Mucosa of gallbladder (tissue), 1 donor: ENCODE measurements around the gene DDX31. TPM values are rescaled to one million over a fixed set of nuclear protein-coding genes. Genes with fewer than 3 reads are reported as not detected.

Experiments used
- DNase-seq: peaks from one replicate; pipeline ENCODE4 v3.0.0-alpha.2; 2020; ENCODE audit warnings: low spot score
- total RNA-seq: library from RNA; stranded (reverse); gene quantifications from one replicate; pipeline ENCODE4 v1.2.1, GENCODE V29; 2021
- donor health status: DM: no; HTN: no; CAD: no.

Gene DDX31
- total RNA-seq, 1 donor from 2014 or later: 11.3 TPM

DNA sequence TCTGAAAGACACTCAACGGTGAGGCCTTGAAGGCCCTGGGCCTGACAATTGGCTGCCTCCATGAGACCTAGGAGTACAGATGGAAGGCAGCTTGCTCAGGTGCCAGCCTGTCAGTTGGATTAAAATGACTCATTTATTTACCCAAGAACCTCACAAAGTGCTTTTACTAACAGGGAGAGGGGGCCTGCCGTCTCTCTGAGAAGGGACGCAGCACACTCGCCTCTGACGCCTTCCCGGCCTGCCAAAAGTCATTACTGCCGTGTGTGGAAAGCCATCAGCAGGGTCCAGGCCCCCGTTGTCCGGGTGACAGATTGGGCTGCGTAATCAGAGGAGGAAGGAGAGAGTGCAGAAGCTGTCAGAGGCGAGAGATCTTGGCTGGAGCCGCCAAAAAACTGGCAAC lies 32.4 kb downstream of the DDX31 start:
- DNase-seq: no peak

DNA sequence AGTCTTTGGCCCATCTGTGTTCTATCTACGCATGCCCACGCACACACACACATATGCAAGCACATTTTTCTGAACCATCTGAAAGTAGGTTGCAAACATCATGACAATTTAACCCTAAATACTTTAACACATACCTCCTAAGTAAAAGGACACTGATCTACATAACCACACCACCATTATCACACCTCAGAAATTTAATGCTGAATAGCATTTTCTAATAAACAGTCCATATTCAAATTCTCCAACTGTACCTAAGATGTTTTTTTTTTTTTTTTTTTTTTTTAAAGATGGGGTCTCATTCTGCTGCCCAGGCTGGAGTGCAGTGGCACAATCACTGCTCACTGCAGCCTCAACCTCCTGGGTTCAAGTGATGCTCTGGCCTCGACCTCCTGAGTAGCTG lies 35.5 kb downstream of the DDX31 start:
- no peak for DNase-seq

DNA sequence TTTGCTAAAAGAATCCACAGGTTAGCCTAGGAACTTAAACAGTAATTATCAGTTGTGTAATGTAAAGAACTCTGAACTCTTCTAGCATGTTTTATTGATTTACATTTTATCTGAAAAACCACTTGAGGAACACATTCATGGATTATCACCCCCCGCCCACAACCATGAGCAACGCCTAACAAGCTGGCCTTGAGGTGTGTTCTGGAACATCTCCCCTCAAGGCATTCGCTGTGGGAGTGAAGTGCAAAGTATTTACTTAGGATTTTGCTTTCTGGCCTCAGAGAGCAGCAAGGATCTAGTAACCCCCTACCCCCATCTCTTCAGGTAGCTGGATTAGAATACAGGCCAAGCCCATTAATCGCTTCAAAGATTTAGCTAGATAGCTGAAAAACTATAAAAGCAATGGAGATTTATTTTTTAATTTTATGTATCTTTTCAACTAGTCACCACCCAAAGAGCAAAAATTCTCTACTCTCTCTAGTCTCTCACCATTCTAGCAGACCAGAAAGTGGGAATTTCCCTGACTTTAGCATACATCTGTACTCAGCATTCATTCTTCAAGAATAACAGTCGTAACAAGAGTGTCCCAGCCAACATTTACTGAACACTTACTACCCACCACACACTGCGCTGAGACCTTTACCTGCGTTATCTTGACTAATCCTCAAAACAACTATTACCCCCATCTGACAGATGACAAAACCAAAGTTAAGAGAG lies 37.2 kb downstream of the DDX31 start:
- no peak for DNase-seq

DNA sequence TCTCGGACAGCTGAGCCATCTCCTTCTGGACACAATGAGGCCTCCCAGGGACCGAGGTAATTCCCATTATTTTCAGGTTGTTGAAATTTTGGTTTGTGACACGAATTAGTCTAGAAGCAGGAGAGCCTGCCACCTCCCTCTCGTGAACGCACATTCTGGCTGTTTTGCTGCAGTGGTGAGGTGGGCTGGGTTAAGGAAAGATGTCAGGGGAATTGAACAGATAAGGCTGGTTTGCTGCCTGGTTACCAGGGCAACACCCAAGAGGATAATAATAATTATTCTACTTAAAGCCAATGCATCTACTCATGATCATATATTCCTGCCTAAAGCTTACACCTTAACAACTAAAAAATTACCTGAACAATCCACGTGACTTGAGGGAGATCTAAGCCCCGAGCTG lies 38.1 kb downstream of the DDX31 start:
- no peak for DNase-seq

DNA sequence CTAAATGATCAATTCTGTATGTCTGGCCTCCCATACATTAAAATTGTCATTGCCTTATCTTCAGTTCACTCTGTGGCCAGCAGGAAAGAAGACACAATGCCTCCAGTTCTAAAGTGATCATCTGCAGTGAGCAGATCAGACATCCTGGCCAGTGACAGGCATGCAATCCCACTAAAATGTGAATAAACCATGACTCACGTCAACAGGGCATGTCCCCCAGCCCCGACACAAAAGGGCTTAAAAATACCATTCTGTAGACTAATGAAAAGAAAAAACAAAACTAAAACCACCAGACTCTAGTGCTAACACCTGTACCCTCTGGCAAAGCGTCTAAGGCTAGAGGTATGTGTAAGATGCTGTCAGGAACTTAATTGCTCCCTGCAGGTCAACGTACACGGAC lies 38.5 kb downstream of the DDX31 start:
- DNase-seq: no peak

DNA sequence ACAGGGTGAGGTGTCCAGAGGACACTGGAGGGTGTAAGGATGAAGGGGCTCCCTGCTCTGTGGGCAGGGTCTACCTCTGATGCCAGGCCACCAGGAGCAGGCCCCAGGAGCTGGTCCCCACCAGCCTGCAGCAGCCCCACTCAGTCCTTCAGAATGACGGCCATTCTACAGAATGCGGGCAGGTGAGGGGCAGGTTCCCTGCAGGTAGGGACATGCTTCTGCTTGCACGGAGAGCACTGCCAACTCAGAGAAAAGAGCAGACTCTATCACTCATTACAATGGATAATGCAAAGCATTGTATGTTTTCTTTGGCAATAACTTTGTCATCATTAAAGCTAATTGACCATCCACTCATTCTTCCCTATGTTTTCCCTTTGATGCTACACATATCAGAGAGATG lies 39.0 kb downstream of the DDX31 start:
- DNase-seq: no peak

DNA sequence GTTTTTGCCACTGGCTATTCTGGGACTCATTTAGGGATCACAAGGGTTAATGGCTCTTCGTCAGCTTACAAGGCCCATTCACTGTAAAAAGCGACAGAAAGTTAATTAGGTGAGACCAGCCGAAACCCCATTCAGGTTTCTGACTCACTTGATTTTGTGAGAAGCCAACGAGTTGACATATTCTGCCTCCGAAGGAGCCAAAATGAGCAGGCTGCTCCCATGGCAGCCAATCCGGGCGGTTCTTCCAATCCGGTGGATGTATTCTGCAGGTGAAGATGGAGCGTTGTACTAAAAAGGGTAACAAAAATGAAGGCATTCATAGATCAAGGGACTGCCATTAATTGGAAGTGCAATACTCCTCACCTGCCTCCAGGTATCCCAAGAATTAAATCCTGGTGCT lies 39.7 kb downstream of the DDX31 start:
- no peak for DNase-seq

DNA sequence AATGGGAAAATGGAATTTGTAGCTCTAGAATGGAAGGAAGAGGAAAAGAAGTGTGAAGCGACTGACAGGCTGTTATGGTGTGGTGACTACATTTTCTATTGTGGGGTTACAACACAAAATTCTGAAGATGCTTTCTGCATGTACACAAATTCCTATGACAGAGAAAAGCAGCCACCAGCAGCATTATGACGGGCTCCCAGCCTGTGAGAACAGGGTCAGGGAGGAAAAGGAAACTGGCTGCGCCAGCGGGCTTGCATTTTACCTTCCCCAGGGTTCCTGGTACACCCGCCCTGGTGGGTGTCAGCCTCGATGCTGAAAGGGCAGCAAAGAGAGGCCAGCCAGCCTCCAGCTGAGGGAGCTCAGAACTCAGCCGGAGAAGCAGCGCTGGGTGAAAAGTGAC lies 41.0 kb downstream of the DDX31 start:
- DNase-seq: no peak

DNA sequence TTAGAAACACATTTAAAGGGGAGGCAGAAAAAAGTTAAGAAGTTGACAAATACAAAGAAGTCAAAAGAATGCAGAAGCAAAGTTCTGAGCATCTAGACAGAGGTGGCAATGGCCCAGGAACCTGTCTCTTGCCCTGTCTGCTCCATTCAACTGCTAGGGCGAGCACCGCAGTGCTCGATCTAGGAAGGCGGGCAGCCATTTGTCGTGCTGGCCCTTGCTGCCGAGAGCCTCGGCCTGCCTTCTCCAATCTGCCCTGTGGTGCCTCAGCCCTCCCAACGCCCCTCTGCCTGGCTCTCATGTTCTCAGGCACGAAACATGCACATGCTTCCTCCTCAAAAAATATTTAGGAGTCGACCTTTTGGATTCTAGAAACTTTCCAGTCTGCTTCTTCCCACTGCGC lies 42.2 kb downstream of the DDX31 start:
- DNase-seq: no peak

DNA sequence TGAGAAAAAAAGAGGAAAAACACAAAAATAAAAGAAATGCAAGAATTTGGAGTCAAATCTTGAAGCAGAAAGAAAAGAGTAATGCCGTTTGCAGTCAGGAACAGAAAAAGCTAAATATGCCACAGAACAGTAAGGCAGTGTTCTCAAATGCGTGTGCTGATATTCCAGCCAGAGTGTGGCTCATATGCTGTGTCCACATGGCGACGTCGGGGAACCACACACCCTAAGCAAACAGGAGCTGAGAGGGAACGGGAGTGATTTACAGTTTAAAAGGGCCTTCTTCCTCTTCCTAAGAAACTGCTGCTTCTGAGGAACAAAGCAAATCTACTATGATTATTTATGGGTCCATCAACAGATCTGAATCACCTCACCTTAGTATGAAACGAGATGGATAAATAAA lies 42.7 kb downstream of the DDX31 start:
- DNase-seq: no peak

DNA sequence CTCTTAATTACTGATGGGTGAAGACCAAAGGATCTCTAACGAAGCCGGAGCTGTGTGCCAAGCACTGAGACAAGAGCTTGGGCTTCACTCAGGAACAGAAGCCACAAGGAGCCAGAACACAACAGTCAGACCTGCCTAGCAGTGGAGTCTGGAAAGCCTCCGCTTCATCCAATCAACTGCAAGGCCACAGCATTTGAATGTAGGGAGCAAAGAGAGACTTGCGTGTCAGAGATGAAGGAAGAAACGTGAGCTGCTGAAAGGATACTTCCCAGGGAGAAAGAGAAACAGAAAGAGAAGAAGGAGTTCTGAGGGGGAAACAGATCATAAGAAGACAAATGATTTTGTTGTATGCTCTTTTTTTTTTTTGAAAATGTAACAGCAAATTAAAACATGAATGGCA lies 43.5 kb downstream of the DDX31 start:
- no peak for DNase-seq

DNA sequence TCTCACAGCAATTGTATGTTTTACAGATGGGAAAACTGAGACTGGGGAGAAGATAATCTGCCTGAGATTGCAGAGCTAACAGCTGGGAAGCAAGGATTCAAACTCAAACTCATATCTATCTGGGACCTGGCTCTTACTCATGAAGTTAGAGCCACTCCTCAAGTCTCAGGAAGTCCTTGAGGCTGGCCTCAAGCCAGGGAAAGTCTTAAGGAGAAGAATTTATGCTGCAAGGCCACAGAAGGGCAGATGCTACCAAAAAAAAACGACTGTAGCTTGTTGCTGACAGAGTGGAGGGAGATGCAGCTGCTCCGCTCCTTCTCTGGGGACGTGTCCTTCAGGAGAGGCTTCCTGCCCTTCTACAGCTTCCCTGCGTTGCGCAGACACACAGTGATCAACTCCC lies 47.6 kb downstream of the DDX31 start:
- DNase-seq: no peak

DNA sequence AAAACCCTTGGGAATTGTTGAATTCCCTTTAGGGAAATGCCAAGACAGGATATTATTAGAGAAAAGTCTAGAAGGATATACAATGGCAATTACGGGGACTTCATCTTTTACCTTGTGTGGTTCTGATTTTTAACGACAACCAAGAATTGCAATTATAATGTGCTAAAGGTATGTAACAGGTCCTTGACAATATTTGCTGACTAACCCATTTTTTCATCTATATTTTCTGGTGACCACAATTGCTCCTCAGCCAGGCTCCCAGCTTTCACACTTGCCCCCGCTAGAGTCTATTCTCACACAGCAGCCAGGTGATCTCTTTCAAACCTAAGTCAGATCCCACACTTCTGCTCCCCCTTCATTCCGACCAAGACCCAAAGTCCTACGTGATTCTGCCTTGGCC lies 53.1 kb downstream of the DDX31 start:
- no peak for DNase-seq

DNA sequence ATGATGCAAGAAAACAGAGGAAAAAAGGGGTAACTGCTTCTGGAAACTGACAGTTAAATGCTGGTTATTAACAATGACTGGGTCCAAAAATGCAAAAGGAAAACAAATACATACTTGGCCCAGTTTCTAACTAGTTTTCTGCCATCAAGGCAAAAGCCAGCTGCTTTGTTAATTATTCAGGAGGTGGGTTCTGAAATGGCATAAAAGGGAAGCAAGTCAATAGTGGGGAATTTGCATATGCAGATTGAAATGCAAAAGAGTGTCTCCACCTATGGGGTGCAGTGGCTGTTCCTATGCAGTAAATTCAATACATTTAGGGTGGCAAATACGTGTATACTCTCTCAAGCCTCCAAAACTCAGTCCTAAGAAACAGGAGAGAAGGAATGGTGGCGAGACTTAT lies 54.0 kb downstream of the DDX31 start:
- DNase-seq: no peak

DNA sequence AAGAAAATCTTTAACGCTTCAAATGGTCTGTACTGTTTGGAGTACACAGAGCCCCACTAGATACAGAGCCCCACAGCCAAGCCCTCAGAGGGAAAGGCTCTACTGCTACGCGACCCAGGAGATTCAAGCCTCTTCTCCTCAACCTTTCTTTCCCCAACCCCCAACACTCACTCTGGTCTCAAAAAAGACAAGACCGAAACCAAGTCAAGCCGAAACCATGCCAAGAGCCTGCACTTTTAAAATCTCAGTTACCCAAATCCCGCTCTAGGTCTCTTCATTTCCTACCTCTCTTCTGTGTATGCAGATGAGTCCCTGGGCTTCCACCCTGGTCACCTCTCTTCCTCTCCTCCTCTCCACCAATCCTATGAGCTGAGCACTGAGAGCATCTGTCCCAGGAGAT lies 55.5 kb downstream of the DDX31 start:
- DNase-seq: no peak

DNA sequence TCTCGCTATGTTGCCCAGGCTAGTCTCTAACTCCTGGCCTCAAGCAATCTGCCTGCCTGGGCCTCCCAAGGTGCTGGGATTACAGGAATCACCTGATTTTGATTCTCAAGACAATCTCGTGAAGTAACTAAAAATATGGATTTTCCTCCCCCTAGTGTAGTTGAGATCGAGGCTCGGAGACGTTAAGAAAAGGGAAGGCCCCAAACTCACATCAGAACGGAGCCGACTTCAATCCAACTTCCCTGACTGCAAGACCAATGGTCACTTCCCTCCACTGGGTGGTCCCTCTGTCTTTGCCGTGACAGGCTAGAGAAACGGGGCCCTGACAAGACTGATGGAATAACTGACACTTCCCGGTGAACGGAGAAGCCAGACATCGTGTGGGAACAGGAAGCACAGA lies 59.1 kb downstream of the DDX31 start:
- DNase-seq: no peak

DNA sequence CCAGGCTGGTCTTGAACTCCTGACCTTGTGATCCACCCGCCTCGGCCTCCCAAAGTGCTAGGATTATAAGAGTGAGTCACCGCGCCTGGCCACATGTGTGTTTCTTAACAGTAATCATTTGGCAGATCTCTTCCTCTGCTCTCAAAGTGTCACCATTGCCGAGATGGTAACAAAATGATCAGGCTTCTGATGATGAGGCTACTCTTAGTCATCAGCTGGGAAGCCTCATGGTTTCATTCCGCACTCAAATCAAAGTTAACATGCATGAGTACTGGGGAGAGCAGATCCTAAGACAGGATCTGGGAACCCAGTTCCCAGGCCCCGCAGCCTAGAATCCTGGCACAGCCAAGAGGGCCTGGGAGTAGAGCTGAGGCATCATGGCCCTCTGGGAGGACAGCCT lies 60.0 kb downstream of the DDX31 start:
- DNase-seq: no peak

DNA sequence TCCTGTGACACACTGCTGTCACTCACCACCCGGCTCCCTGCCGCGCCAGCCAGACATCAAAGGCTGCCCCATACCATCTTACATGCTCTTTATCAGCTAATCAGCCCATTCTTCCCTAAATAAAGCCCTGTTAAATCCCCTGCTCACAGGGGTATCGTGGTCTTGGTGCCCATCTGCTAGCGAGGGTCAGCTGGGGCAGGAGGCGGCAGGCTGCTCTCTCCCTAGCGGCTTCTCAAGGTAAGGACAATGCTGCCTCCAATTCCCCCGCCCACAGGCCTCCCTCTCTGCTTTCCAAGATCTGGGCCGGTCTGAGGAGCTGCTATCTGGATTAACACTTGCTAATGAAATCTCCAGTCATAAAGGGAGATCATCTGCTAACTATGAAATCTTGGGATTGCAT lies 60.6 kb downstream of the DDX31 start:
- no peak for DNase-seq

DNA sequence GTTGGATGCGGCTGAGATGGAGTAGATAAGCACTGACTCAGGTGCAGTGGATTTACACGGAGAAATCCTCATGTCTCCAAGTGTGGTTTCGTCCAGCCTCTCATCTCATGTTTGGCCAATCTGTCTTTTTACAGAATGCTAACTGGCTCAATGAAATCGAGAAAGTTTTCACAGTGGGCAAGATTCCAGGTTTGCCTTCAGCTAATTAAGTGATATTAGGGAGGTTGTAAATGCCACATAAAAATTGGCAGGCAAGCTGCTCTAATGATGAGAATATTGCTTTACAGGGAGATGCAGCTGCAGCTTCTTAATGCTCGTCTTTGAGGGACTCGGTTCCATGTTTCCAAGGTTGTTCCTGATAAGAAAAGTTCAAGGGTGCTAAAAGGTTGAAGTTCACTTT lies 63.7 kb downstream of the DDX31 start:
- no peak for DNase-seq

DNA sequence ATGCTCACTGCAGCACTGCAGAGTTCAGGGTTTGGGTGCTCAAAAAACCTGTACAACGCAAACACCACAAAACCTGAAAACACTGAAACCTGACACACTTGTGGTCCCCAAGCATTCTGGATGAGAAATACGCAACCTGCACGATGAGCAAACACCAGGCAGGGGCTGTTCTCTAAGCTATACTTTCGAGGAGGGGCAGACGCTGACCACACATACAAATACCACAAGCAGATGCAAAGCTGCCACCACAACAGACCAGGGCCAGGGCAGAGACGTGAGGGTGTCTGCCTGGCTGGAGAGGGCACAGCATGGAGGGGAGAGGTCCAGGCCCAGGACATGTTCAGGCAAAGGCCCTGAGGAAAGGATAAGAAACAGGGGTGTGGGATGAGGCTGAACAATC lies 64.4 kb downstream of the DDX31 start:
- DNase-seq: no peak

DNA sequence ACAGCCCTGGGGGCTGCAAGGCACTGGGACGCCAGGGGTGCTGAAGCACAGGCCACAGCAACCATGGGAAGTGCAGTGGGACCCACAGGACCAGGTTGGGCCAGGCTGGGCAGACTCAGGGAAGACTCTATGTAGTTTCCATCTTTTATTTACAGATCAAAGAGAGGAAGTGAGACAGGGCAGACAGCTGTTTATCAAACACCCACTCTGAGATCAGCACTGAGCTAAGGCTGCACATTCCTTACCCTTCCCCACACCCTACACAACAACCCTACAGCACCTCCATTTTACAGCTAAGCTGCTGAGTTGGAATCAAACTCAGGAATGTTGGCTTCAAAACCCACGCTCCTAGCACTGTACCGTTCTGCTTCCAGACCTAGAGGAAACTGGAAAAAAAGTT lies 67.6 kb downstream of the DDX31 start:
- no peak for DNase-seq

DNA sequence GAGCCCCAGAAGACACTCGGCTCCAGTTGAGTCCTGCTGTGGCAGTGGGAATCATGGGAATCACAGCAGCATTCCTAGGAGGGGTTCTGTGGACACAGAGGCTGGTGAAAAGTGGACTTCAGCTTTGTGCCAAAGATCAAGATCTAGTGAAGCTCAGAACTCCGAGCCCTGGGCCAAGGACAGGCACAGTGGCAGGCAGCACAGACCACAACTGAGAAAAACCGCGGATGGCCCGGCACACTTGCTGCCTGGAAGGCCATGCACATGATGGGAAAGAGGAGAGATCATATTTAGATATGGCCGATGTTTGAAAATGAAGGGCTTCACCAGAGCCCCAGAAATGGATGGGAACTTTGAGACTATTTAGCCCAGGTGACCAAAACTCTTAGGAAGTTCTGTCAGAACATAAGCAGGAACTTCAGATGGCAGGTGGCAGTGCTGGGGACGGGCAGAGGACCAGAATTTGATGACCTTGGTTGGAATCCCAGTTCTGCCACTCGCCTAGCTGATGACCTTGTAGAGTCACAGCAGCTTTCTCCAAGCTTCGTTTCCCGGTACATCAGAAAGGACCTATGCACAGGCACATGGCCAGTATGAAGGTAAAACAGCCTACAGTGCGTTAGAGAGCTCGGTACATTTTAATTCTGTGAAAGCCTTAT lies 69.3 kb downstream of the DDX31 start:
- no peak for DNase-seq

DNA sequence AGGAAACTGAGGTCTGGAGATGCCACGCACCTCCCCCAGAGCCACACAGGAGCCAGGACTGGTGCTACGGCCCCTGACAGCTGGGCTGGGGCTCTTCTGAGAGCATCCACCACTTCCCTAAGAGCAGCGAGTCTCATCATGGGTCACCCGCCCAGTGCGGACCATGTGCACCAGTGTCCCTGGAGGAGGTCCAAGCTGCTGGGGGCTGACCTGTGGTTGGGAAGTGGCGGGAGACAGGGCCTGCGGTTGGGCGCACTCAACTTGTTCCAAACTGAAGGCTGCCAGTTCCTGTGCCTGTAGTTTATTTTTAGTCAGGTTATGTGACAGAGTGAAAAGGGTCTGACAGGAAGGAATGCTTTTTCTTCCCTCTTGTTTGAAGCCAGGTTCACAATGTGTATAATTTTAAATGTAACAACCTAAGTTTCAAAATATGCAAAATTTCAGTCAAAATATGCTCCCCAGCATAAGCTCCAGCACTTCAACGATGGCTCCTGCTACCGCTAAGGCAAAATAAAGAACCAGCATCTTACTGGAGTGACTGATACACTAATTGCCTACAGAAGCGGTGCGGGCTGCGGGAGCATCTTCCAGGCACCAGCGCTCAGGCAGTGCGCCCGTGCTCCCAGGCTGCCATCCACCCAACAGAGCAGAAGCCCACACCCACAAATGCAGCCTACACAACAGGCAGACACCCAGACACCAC lies 72.6 kb downstream of the DDX31 start:
- peak; percentile 42 for DNase-seq
